ENCODE measurements around the gene SARS2. TPM values are rescaled to one million over a fixed set of nuclear protein-coding genes. Genes with fewer than 3 reads are reported as not detected.

SARS2 gene, protein sequence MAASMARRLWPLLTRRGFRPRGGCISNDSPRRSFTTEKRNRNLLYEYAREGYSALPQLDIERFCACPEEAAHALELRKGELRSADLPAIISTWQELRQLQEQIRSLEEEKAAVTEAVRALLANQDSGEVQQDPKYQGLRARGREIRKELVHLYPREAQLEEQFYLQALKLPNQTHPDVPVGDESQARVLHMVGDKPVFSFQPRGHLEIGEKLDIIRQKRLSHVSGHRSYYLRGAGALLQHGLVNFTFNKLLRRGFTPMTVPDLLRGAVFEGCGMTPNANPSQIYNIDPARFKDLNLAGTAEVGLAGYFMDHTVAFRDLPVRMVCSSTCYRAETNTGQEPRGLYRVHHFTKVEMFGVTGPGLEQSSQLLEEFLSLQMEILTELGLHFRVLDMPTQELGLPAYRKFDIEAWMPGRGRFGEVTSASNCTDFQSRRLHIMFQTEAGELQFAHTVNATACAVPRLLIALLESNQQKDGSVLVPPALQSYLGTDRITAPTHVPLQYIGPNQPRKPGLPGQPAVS
- 40.5 and 55.2 TPM in 2 replicates for total RNA-seq

DNA sequence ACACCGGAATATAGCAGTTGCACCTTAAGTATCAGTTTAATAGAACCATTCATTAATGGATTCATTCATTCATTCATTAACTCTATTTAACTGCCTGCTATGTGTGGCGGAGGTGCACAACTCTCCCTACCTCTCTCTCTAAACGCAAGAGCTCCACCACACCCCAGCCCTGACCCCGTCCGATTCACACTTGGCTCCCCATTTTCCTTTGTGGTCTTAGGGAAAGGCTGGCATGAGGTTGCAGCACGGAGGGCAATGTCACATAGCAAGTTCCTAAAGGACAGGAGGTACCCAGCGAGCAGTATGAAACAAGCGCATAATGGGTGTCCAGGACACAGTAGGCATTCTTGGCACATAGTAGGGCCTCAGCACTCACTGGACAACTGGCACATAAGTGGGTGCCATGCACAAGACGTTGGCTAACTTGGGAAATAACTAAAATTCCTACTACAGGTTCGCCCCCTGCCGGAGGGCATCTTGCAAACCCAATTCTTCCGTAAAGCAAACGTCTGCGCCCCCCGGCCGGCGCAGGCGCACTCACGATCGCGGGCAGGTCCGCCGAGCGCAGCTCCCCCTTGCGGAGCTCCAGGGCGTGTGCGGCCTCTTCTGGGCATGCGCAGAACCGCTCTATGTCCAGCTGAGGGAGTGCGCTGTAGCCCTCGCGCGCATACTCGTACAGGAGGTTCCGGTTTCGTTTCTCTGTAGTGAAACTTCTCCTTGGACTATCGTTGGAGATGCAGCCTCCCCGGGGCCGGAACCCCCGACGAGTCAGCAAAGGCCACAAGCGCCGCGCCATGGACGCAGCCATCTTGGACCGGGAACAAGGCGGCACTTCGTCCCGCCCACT is at the start of gene SARS2:
SARS2 (minus strand) TSS at position 835 of the 847 bp plus-strand sequence; CDS start at position 808, 27 bp downstream.
- TF ChIP-seq, protein P1, sequence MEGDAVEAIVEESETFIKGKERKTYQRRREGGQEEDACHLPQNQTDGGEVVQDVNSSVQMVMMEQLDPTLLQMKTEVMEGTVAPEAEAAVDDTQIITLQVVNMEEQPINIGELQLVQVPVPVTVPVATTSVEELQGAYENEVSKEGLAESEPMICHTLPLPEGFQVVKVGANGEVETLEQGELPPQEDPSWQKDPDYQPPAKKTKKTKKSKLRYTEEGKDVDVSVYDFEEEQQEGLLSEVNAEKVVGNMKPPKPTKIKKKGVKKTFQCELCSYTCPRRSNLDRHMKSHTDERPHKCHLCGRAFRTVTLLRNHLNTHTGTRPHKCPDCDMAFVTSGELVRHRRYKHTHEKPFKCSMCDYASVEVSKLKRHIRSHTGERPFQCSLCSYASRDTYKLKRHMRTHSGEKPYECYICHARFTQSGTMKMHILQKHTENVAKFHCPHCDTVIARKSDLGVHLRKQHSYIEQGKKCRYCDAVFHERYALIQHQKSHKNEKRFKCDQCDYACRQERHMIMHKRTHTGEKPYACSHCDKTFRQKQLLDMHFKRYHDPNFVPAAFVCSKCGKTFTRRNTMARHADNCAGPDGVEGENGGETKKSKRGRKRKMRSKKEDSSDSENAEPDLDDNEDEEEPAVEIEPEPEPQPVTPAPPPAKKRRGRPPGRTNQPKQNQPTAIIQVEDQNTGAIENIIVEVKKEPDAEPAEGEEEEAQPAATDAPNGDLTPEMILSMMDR (IDR thresholded peaks at IDR 0.05; ENCODE audit: insufficient read depth, low read length, poor library complexity, severe bottlenecking) = peak; percentile 99
- Histone ChIP-seq H3K36me3 (ENCODE audit: control insufficient read depth, insufficient read depth, low read length) (peaks cover 1% of the 10 kb centered on the region), H3K27me3 (ENCODE audit: control insufficient read depth, insufficient read depth, low read length) (no peaks in the 10 kb centered on the region)

DNA sequence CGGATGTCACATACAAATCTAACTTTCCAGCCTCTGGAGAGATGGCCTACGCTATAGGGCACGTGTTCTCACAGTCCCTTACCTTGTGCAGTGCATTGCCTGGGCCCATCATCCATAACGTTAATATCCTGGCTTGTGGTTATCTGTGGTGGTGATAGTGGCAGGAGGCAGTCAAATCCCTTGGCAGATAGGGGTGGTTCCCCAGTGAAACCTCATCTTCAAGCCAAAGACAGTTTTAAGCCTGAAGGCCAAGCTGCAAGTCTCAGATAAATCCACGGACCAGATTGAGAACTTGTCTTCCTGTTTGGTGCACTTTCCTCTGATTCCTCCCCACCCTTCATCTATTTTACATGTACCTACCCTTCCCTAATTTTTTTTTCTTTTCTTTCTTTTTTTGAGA is 49.2 kb upstream of the SARS2 start:
- no peak for DNase-seq (ENCODE audit: low read depth)
- Histone ChIP-seq H3K4me3 (ENCODE audit: low read depth, low read length) (no peak overlapping the region), H3K27me3 (ENCODE audit: control insufficient read depth, insufficient read depth, low read length) (no peaks in the 10 kb centered on the region), H3K36me3 (ENCODE audit: control insufficient read depth, insufficient read depth, low read length) (no peaks in the 10 kb centered on the region)
- TF ChIP-seq, protein P1 (IDR thresholded peaks at IDR 0.05; ENCODE audit: insufficient read depth, low read length, poor library complexity, severe bottlenecking) = no peak

More for the DNA sequence above, at the start of gene SARS2:
- DNase-seq (ENCODE audit: low read depth) = peak; percentile 67
- peak within 1 kb of the TSS; percentile 51 for H3K4me3 ChIP-seq (ENCODE audit: low read depth, low read length)

DNA sequence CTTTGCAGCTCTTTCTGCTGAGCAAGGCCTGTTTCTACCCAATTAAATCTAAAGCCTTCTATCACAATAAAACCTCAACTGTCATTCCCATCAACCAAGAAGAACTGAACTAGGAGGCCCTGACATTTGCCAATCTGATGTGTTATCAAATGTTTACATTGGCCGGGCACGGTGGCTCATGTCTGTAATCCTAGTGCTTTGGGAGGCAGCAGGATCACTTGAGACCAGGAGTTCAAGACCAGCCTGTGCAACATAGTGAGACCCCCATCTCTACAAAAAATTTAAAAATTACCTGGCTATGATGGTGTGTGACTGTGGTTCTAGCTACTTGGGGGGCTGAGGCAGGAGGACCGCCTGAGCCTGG is 47.7 kb upstream of the SARS2 start:
- H3K4me3 ChIP-seq (ENCODE audit: low read depth, low read length) = no peak overlapping the region
- TF ChIP-seq, protein P1 (IDR thresholded peaks at IDR 0.05; ENCODE audit: insufficient read depth, low read length, poor library complexity, severe bottlenecking) = no peak
- H3K27me3 ChIP-seq (ENCODE audit: control insufficient read depth, insufficient read depth, low read length) = no peaks in the 10 kb centered on the region
- no peaks in the 10 kb centered on the region for H3K36me3 ChIP-seq (ENCODE audit: control insufficient read depth, insufficient read depth, low read length)
- no peak for DNase-seq (ENCODE audit: low read depth)

DNA sequence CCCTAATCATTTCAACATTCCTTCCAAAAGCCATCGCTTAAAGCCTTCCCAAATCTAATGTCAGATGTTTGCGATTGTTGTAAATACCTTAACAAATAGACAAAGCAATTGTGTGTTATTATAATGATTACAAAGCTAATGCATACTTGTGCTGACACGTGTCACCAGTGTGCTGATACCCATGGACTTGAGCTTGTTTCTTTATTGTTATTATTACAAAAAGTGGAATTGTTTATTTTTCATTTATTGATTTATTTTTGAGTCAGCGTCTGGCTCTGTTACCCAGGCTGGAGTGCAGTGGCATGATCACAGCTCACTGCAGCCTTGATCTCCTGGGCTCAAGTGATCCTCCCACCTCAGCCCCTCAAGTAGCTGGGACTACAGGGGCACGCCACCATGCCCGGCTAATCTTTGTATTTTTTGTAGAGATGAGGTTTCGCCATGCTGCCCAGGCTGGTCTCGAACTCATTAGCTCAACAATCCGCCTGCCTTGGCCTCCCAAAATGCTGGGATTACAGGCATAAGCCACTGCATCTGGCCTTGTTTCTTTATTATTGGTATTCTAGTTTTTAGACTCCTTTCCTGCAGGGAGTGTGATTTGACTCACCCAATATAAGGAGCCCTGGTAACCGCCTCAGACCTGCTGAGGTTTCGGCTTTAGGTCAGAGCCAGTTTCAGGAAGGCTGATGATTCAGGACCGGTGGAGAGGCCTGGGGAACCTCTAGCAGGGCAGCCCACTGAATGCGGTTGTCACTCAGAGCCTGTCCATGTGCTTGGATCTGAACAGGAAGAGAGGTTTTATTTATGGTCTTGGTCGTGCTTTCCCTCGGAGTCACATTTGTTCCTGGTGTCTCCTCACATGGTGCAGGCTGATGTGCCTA is 47.1 kb upstream of the SARS2 start:
- Histone ChIP-seq H3K36me3 (ENCODE audit: control insufficient read depth, insufficient read depth, low read length) (no peaks in the 10 kb centered on the region), H3K4me3 (ENCODE audit: low read depth, low read length) (no peak overlapping the region), H3K27me3 (ENCODE audit: control insufficient read depth, insufficient read depth, low read length) (no peaks in the 10 kb centered on the region)
- no peak for DNase-seq (ENCODE audit: low read depth)
- TF ChIP-seq, protein P1 (IDR thresholded peaks at IDR 0.05; ENCODE audit: insufficient read depth, low read length, poor library complexity, severe bottlenecking) = no peak

DNA sequence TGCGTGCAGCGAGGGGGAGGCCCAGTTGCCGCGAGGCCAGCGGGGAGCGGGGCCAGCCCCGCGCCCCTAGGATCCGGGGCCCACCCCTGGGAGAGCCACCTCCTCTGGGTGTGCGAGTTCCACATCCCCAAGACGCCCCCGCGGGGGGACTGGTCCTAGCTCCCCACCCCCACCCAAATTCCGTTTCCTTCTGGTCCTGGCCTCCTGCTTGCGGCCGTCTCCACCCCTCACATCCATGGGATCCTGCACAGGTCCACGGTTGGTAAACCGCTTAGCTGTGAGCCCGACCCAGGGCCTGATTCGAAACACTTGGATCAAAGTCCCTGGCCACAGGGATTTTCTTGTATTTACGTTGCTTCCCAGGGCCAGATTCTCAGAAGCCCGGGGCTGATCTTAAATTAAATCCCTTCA is 45.3 kb upstream of the SARS2 start:
- no peak for DNase-seq (ENCODE audit: low read depth)
- TF ChIP-seq, protein P1 (IDR thresholded peaks at IDR 0.05; ENCODE audit: insufficient read depth, low read length, poor library complexity, severe bottlenecking) = no peak
- H3K27me3 ChIP-seq (ENCODE audit: control insufficient read depth, insufficient read depth, low read length) = no peaks in the 10 kb centered on the region
- no peaks in the 10 kb centered on the region for H3K36me3 ChIP-seq (ENCODE audit: control insufficient read depth, insufficient read depth, low read length)
- peak overlapping the region; percentile 67 for H3K4me3 ChIP-seq (ENCODE audit: low read depth, low read length)
